ENCODE results near the gene C16orf92. TPM values are rescaled to one million over a fixed set of nuclear protein-coding genes. Genes with fewer than 3 reads are reported as not detected.
A peak's percentile ranks its signal among the peaks of the same experiment; 100 is the strongest.

The C16orf92 gene
- total RNA-seq, 1 donor from 2014 or later: not detected

DNA sequence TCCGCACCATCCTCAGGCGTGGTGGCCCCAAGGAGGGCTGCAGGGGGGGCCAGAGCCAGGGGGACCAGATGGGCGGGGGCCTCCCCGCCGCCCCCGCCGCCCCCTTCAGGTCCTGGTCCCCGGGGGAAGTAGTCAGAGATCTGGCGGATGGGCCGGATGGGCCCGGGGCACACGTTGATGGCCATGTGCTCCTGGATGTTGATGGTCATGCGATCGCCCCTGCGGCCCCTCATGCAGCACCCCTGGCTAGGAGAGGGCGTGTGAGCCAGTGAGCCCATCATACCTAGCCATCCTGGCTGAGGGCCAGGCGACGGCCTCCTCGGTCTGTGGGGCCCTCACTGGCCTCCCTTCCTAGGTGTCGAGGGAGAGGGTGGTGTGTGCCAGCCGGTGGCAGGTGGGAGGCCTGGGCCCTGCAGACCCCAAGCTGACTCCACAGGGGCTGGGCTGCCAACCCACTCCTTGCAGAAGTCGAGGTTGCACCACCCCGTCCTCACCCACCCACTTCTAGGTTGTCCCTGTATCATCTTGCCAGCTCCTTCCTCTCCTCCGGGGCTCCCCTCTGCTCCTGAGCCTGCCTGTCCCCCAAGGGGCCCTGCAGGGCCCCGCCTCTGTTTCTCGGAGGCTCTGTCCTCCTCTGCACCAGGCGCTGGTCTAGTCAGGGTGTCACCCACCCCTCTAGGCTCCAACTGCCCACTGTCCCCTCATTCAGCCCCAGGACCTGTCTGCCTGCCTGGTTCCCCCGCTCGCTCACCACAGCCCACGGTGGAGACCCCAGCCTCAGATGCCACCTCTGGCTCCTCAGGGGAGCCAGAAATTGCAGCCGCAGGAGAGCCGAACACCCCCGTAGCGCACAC is 12.8 kb upstream of the C16orf92 start:
- TF ChIP-seq, protein P1, sequence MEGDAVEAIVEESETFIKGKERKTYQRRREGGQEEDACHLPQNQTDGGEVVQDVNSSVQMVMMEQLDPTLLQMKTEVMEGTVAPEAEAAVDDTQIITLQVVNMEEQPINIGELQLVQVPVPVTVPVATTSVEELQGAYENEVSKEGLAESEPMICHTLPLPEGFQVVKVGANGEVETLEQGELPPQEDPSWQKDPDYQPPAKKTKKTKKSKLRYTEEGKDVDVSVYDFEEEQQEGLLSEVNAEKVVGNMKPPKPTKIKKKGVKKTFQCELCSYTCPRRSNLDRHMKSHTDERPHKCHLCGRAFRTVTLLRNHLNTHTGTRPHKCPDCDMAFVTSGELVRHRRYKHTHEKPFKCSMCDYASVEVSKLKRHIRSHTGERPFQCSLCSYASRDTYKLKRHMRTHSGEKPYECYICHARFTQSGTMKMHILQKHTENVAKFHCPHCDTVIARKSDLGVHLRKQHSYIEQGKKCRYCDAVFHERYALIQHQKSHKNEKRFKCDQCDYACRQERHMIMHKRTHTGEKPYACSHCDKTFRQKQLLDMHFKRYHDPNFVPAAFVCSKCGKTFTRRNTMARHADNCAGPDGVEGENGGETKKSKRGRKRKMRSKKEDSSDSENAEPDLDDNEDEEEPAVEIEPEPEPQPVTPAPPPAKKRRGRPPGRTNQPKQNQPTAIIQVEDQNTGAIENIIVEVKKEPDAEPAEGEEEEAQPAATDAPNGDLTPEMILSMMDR (IDR thresholded peaks at IDR 0.05; ENCODE audit: insufficient read depth, low read depth, low read length): no peak
- peak; percentile 86 for TF ChIP-seq EZH2 (IDR thresholded peaks at IDR 0.05; ENCODE audit: insufficient read depth, low read length)
- Histone ChIP-seq H3K36me3 (ENCODE audit: insufficient read depth, low read length) (no peaks in the 10 kb centered on the region), H4K20me1 (ENCODE audit: insufficient read depth, low read length) (peaks cover 5% of the 10 kb centered on the region), H3K27me3 (ENCODE audit: insufficient read depth, low read length) (peaks cover 8% of the 10 kb centered on the region), H3K9ac (ENCODE audit: low read length) (no peak overlapping the region), H3K4me1 (ENCODE audit: insufficient read depth, low read length) (peaks cover 5% of the 10 kb centered on the region), H3K9me3 (ENCODE audit: insufficient read depth, low read depth, low read length) (no peaks in the 10 kb centered on the region), H3K27ac (ENCODE audit: low read depth, low read length) (no peak overlapping the region), H3K79me2 (ENCODE audit: insufficient read depth, low read length) (no peaks in the 10 kb centered on the region), H3K4me2 (ENCODE audit: low read length) (peak overlapping the region; percentile 77), H3K4me3 (ENCODE audit: insufficient read depth, low read depth, low read length) (no peak overlapping the region), H2AFZ (ENCODE audit: low read depth, low read length) (no peak overlapping the region)
- H3K4me1 Mint-ChIP-seq (ENCODE audit: low read depth, unreplicated experiment): no peaks in the 10 kb centered on the region
- H3K4me3 Mint-ChIP-seq (ENCODE audit: unreplicated experiment): peak overlapping the region; percentile 71
- H3K27me3 Mint-ChIP-seq (ENCODE audit: low read depth, unreplicated experiment): peaks cover 30% of the 10 kb centered on the region
- no peaks in the 10 kb centered on the region for H3K9me3 Mint-ChIP-seq (ENCODE audit: unreplicated experiment)
- H3K27ac Mint-ChIP-seq (ENCODE audit: unreplicated experiment): no peak overlapping the region
- H3K36me3 Mint-ChIP-seq (ENCODE audit: low read depth, unreplicated experiment): peaks cover 2% of the 10 kb centered on the region
- DNase-seq (ENCODE audit: low read depth) (no peak), FAIRE-seq (no peak)

DNA sequence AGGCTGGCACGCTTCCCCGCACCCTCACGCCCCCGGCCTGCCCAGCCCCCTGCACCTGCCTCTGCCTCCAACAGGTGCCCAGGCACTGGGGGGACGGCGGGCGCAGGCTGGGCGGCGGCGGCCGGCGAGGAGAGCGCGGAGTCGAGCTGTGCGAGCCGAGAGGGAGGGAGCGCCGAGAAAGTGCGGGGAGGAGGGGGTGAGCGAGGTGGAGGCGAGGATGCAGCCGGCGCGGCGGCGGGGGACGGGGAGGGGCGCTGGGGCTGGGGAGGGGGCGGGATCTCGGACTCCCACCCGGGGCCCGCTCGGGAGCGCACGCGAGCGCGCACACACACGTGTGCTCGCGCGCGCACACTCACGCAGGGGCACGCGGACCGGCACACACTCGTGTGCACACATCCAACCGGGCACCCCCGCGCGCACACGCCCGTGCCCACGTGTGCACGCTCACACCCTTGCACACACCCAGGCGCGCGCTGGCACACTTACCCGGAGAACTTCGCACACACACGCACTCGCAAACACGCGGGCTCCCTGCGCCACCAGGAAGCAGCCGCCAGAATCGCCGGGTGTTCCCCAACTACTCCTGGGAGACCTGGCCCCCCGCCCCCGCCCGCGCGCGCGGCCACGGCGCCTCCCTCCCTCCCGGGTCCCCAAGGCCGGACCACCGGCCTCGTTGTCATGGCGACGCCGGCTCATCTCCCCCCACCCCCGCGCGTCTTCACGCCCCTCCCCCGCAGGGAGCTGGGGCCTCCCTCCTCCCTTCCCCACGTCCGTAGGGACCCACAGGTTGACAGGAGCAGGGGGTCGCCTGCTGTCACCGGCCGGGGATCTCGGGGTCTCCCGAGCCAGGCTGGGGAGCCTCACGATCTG is 11.9 kb upstream of the C16orf92 start, which contains the start of gene DOC2A:
Gene DOC2A (minus strand): TSS at position 184 of the 870 bp plus-strand sequence. CDS start 805 bp downstream, outside the sequence.
- Histone ChIP-seq H3K9ac (ENCODE audit: low read length) (no peak within 1 kb of the TSS), H3K9me3 (ENCODE audit: insufficient read depth, low read depth, low read length) (no peaks in the 10 kb centered on the region), H3K4me1 (ENCODE audit: insufficient read depth, low read length) (peaks cover 5% of the 10 kb centered on the region), H2AFZ (ENCODE audit: low read depth, low read length) (no peak within 1 kb of the TSS), H3K79me2 (ENCODE audit: insufficient read depth, low read length) (no peaks in the 10 kb centered on the region), H3K27me3 (ENCODE audit: insufficient read depth, low read length) (peaks cover 8% of the 10 kb centered on the region), H3K27ac (ENCODE audit: low read depth, low read length) (no peak within 1 kb of the TSS), H4K20me1 (ENCODE audit: insufficient read depth, low read length) (no peaks in the 10 kb centered on the region), H3K36me3 (ENCODE audit: insufficient read depth, low read length) (no peaks in the 10 kb centered on the region), H3K4me3 (ENCODE audit: insufficient read depth, low read depth, low read length) (no peak within 1 kb of the TSS), H3K4me2 (ENCODE audit: low read length) (peak within 1 kb of the TSS; percentile 77)
- no peaks in the 10 kb centered on the region for H3K4me1 Mint-ChIP-seq (ENCODE audit: low read depth, unreplicated experiment)
- no peak for DNase-seq (ENCODE audit: low read depth)
- H3K4me3 Mint-ChIP-seq (ENCODE audit: unreplicated experiment): peak within 1 kb of the TSS; percentile 72
- no peak within 1 kb of the TSS for H3K27ac Mint-ChIP-seq (ENCODE audit: unreplicated experiment)
- peaks cover 2% of the 10 kb centered on the region for H3K36me3 Mint-ChIP-seq (ENCODE audit: low read depth, unreplicated experiment)
- TF ChIP-seq EZH2 (IDR thresholded peaks at IDR 0.05; ENCODE audit: insufficient read depth, low read length): peak; percentile 57
- TF ChIP-seq, protein P1 (IDR thresholded peaks at IDR 0.05; ENCODE audit: insufficient read depth, low read depth, low read length): no peak
- no peaks in the 10 kb centered on the region for H3K9me3 Mint-ChIP-seq (ENCODE audit: unreplicated experiment)
- no peak for FAIRE-seq
- H3K27me3 Mint-ChIP-seq (ENCODE audit: low read depth, unreplicated experiment): peaks cover 30% of the 10 kb centered on the region
